ENCODE measurements around the gene CD79A.
"Not testable (repeated sequence)": the region's sequence is repeated elsewhere in the genome, so short reads cannot be mapped to it uniquely, and the experiment has no call there.

The CD79A gene

GRCh38 chr19:41871573-41872383 lies 5.3 kb upstream of the CD79A start:
- H3K27ac ChIP-seq, result no peak overlapping the region; the same call in 1 of the 2 replicates
- TF ChIP-seq CTCF (conservative IDR thresholded peaks at IDR 0.05), result no peak

DNA sequence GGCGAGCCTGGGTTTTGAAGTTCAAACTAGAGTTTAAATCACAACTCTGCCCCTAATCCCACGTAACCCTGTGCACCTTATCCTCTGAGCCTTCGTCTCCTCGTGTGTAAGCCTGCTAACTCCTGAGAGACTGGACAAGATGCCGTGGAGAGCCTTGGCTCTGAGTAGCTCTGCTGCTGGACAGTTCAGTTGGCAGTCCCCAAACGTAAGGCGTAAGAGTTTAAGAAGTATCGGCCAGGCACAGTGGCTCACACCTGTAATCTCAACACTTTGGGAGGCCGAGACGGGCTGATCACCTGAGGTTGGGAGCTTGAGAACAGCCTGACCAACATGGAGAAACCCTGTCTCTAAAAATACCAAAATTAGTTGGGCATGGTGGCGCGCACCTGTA lies 4.7 kb upstream of the CD79A start:
- H3K27ac ChIP-seq, result no peak overlapping the region; the same call in 1 of the 2 replicates

GRCh38 chr19:41872775-41873647 lies 4.1 kb upstream of the CD79A start:
- H3K27ac ChIP-seq, result peak overlapping the region; percentile 30; the same call in 1 of the 2 replicates
- peak; percentile 90 for TF ChIP-seq CTCF (conservative IDR thresholded peaks at IDR 0.05)

More for the DNA sequence above, 4.7 kb upstream of the CD79A start:
- no peak for TF ChIP-seq CTCF (conservative IDR thresholded peaks at IDR 0.05)

- not testable (repeated sequence) for H3K27ac ChIP-seq
Measured at GRCh38 chr19:41875973-41876372, 1.1 kb upstream of the CD79A start.

GRCh38 chr19:41877916-41878905 lies 1.1 kb downstream of the CD79A start:
- TF ChIP-seq CTCF (conservative IDR thresholded peaks at IDR 0.05), result no peak
- H3K27ac ChIP-seq, result no peak overlapping the region

- TF ChIP-seq CTCF (conservative IDR thresholded peaks at IDR 0.05), result no peak
- H3K27ac ChIP-seq, result no peak overlapping the region
Measured at GRCh38 chr19:41879080-41879479, 2.0 kb downstream of the CD79A start.

DNA sequence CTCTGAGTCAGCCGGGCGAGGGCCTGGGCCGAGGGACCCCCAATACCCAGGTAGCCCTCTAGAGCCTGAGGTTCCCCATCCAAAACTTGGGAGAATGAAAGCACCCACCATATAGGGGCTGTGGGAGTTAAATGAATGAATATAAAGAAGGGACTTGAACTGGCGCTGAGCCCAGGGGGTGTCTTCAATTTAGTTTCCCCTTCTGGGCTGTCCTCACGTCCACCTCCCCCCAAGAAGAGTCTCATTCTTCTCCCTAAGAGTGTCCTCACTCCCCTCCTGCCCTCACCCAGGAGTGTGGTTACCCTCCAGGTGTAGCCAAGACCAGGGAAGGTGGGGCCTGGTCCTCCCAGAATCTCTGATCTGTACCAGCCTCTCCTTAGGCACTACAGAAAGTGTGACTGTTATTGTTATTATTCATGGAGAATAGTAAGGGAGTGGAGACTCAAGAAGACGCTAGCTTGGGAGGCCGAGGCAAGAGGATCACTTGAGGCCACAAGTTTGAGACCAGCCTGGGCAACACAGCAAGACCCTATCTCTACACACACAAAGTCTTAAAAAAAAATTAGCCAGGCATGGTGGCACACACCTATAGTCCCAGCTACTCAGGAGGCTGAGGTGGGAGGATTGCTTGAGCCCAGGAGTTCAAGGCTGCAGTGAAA lies 2.7 kb downstream of the CD79A start:
- H3K27ac ChIP-seq, result no peak overlapping the region
- TF ChIP-seq CTCF (conservative IDR thresholded peaks at IDR 0.05), result no peak

Data from VCaP (cell line).